ENCODE data around the gene RAB30. TPM values are rescaled to one million over a fixed set of nuclear protein-coding genes. Genes with fewer than 3 reads are reported as not detected.
"Not testable (repeated sequence)": the region's sequence is repeated elsewhere in the genome, so short reads cannot be mapped to it uniquely, and the experiment has no call there.

The RAB30 gene
- total RNA-seq, 1 donor from 2014 or later, result 15.4 TPM

DNA sequence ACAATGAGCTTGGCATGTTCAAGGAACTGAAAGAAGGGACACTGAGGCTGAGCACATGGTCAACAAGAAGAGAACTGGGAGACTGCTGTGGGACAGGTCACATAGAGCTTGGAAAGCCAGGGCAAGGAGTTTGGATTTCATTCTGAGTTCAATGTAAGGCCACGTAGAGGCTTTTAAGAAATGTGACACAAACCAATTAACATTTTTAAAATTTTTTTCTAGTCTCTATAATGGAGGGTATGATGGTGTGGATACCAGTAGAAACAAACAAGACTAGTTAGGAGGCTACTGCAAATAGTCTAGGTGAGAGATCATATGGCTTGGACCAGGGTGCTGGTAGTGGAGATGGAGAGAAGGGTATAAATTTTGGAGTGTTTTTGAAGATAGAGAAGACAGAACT is 56.7 kb downstream of the RAB30 start:
- Mint-ChIP-seq H3K36me3 (ENCODE audit: low read depth) (peaks cover 12% of the 10 kb centered on the region), H3K9me3 (peaks cover 5% of the 10 kb centered on the region), H3K4me1 (peaks cover 36% of the 10 kb centered on the region), H3K4me3 (no peak overlapping the region), H3K27ac (ENCODE audit: unreplicated experiment) (no peak overlapping the region), H3K27me3 (ENCODE audit: low read depth) (no peaks in the 10 kb centered on the region)
- TF ChIP-seq, protein P1, sequence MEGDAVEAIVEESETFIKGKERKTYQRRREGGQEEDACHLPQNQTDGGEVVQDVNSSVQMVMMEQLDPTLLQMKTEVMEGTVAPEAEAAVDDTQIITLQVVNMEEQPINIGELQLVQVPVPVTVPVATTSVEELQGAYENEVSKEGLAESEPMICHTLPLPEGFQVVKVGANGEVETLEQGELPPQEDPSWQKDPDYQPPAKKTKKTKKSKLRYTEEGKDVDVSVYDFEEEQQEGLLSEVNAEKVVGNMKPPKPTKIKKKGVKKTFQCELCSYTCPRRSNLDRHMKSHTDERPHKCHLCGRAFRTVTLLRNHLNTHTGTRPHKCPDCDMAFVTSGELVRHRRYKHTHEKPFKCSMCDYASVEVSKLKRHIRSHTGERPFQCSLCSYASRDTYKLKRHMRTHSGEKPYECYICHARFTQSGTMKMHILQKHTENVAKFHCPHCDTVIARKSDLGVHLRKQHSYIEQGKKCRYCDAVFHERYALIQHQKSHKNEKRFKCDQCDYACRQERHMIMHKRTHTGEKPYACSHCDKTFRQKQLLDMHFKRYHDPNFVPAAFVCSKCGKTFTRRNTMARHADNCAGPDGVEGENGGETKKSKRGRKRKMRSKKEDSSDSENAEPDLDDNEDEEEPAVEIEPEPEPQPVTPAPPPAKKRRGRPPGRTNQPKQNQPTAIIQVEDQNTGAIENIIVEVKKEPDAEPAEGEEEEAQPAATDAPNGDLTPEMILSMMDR (conservative IDR thresholded peaks at IDR 0.05), result no peak
- DNase-seq (ENCODE audit: low read depth, low spot score), result no peak

GRCh38 chr11:83012168-83013067 is 59.3 kb downstream of the RAB30 start:
- peaks cover 3% of the 10 kb centered on the region for H3K9me3 Mint-ChIP-seq
- peaks cover 8% of the 10 kb centered on the region for H3K36me3 Mint-ChIP-seq (ENCODE audit: low read depth)
- DNase-seq (ENCODE audit: low read depth, low spot score), result no peak
- TF ChIP-seq, protein P1 (conservative IDR thresholded peaks at IDR 0.05), result no peak
- H3K4me3 Mint-ChIP-seq, result no peak overlapping the region
- peaks cover 47% of the 10 kb centered on the region for H3K4me1 Mint-ChIP-seq
- peak overlapping the region; percentile 58 for H3K27ac Mint-ChIP-seq (ENCODE audit: unreplicated experiment)
- H3K27me3 Mint-ChIP-seq (ENCODE audit: low read depth), result no peaks in the 10 kb centered on the region

DNA sequence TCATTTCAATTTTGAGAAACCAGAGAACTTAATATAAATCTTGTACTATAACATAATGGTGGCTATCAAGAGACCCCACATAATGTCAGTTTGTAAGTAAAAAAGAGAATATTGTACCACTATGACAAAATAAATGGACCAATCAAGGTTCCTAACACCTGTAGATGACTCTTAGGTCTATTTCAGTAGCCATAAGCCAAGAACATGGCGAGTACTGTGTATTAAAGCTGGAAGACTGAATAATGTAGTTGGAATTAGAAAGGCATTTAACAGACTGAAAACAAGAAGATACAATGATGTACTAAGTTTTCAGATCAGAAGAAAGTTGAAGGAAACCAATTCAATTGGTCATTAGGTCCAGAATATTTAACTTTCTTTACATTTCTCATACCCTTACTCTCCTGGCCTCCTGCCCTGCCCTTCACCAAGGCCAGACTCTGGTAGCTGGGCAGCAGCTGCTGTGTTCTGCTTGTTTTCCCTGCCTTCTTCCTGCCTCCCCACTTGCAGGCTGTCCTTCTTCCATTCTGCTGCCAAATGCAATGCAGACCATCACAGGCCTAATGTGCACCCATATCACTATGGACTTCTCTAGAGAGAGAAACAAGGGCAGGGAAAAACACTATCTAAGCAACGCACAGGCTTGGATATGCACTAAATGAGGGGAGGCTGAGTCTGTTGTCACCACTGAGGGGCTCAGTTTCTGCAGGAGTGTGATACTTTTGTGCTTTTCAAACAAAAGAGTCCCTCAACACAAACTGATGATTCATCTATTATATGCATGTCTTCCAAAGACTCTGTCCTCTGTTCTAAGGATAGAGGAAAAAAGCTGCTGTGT is 60.1 kb downstream of the RAB30 start:
- H3K36me3 Mint-ChIP-seq (ENCODE audit: low read depth), result peaks cover 8% of the 10 kb centered on the region
- H3K4me1 Mint-ChIP-seq, result peaks cover 55% of the 10 kb centered on the region
- no peak overlapping the region for H3K4me3 Mint-ChIP-seq
- H3K27ac Mint-ChIP-seq (ENCODE audit: unreplicated experiment), result peak overlapping the region; percentile 58
- TF ChIP-seq, protein P1 (conservative IDR thresholded peaks at IDR 0.05), result no peak
- DNase-seq (ENCODE audit: low read depth, low spot score), result no peak
- peaks cover 3% of the 10 kb centered on the region for H3K9me3 Mint-ChIP-seq
- no peaks in the 10 kb centered on the region for H3K27me3 Mint-ChIP-seq (ENCODE audit: low read depth)

DNA sequence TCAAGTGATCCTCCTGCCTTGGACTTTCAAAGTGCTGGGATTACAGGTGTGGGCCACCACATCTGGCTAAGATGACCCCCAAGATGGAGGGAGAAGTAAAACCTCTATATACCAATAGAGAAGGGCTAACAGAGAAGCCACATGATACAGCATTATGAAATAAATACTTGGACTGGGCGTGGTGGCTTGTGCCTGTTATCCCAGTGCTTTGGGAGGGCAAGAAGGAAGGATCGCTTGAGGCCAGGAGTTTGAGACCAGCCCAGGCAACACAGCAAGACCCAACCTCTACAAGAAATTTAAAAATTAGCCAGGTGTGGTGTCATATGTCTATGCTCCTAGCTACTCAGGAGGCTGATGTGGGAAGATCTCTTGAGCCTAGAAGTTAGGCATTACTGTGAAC is 61.7 kb downstream of the RAB30 start:
- H3K9me3 Mint-ChIP-seq, result no peaks in the 10 kb centered on the region
- peaks cover 54% of the 10 kb centered on the region for H3K4me1 Mint-ChIP-seq
- no peaks in the 10 kb centered on the region for H3K27me3 Mint-ChIP-seq (ENCODE audit: low read depth)
- H3K4me3 Mint-ChIP-seq, result no peak overlapping the region
- DNase-seq (ENCODE audit: low read depth, low spot score), result no peak
- TF ChIP-seq, protein P1 (conservative IDR thresholded peaks at IDR 0.05), result no peak
- peak overlapping the region; percentile 39 for H3K27ac Mint-ChIP-seq (ENCODE audit: unreplicated experiment)
- peaks cover 3% of the 10 kb centered on the region for H3K36me3 Mint-ChIP-seq (ENCODE audit: low read depth)

- peaks cover 57% of the 10 kb centered on the region for H3K4me1 Mint-ChIP-seq
- H3K27me3 Mint-ChIP-seq (ENCODE audit: low read depth); H3K9me3 Mint-ChIP-seq; H3K27ac Mint-ChIP-seq (ENCODE audit: unreplicated experiment); H3K4me3 Mint-ChIP-seq; H3K36me3 Mint-ChIP-seq (ENCODE audit: low read depth); DNase-seq (ENCODE audit: low read depth, low spot score): not testable (repeated sequence)
Observed at GRCh38 chr11:83009136-83009535, 62.6 kb downstream of the RAB30 start.
